Measurements from ENCODE around the gene FOXA1. TPM values are rescaled to one million over a fixed set of nuclear protein-coding genes. Genes with fewer than 3 reads are reported as not detected.

The FOXA1 gene
- total and polyA plus RNA-seq, 10 donors: not detected

- Histone ChIP-seq H3K27ac (no peak overlapping the region), H3K4me1 (peaks cover 0 to 10% (median 4%) of the 10 kb centered on the region in 6 donors), H3K36me3 (no peaks in the 10 kb centered on the region), H3K27me3 (replicated peaks in 1 of 7) (peaks cover 5 to 37% (median 15%) of the 10 kb centered on the region in 7 donors), H3K9me3 (peaks cover 0 to 10% (median 0%) of the 10 kb centered on the region in 8 donors), H3K4me3 (no peak overlapping the region)
- TF ChIP-seq POLR2A (IDR thresholded peaks at IDR 0.05) (no peak), CTCF (IDR thresholded peaks at IDR 0.05 in 8 of 11, conservative IDR thresholded peaks at IDR 0.05 in 3 of 11) (no peak), POLR2AphosphoS5 (IDR thresholded peaks at IDR 0.05) (no peak)
- DNase-seq: no peak
- 46 to 48% (median 47%) methylated on average over 9 of the region's 9 CpGs for WGBS, 5 donors
- intact Hi-C loops (cut with DNase I; ENCODE audit: low total_unique reads): no loop called here
Observed at GRCh38 chr14:37579274-37579673, 15.8 kb downstream of the FOXA1 start.

GRCh38 chr14:37573356-37573755, 21.7 kb downstream of the FOXA1 start:
- no peak for TF ChIP-seq CTCF (IDR thresholded peaks at IDR 0.05 in 8 of 11, conservative IDR thresholded peaks at IDR 0.05 in 3 of 11)
- no peak for TF ChIP-seq POLR2AphosphoS5 (IDR thresholded peaks at IDR 0.05)
- TF ChIP-seq POLR2A (IDR thresholded peaks at IDR 0.05): no peak
- Histone ChIP-seq H3K4me1 (no peaks in the 10 kb centered on the region), H3K27me3 (replicated peaks in 1 of 7) (no peaks in the 10 kb centered on the region), H3K36me3 (no peaks in the 10 kb centered on the region), H3K27ac (no peak overlapping the region), H3K9me3 (peaks cover 0 to 12% (median 0%) of the 10 kb centered on the region in 8 donors), H3K4me3 (no peak overlapping the region)
- 61 to 82% (median 78%) methylated on average over 2 of the region's 2 CpGs for WGBS, 5 donors
- intact Hi-C loops (cut with DNase I; ENCODE audit: low total_unique reads): no loop called here
- no peak for DNase-seq

GRCh38 chr14:37571391-37571790, 23.7 kb downstream of the FOXA1 start:
- DNase-seq: no peak
- Histone ChIP-seq H3K4me3 (no peak overlapping the region), H3K27me3 (replicated peaks in 1 of 7) (no peaks in the 10 kb centered on the region), H3K36me3 (no peaks in the 10 kb centered on the region), H3K27ac (no peak overlapping the region), H3K9me3 (peaks cover 0 to 12% (median 0%) of the 10 kb centered on the region in 8 donors), H3K4me1 (no peaks in the 10 kb centered on the region)
- 78 to 93% (median 90%) methylated on average over 4 of the region's 4 CpGs for WGBS, 5 donors
- intact Hi-C loops (cut with DNase I; ENCODE audit: low total_unique reads): no loop called here
- TF ChIP-seq POLR2A (IDR thresholded peaks at IDR 0.05) (no peak), POLR2AphosphoS5 (IDR thresholded peaks at IDR 0.05) (no peak), CTCF (IDR thresholded peaks at IDR 0.05 in 8 of 11, conservative IDR thresholded peaks at IDR 0.05 in 3 of 11) (no peak)

GRCh38 chr14:37569729-37570128, 25.3 kb downstream of the FOXA1 start:
- H3K9me3 ChIP-seq: peaks cover 0 to 12% (median 0%) of the 10 kb centered on the region in 8 donors
- H3K4me1 ChIP-seq: no peaks in the 10 kb centered on the region
- TF ChIP-seq POLR2A (IDR thresholded peaks at IDR 0.05) (no peak), POLR2AphosphoS5 (IDR thresholded peaks at IDR 0.05) (no peak), CTCF (IDR thresholded peaks at IDR 0.05 in 8 of 11, conservative IDR thresholded peaks at IDR 0.05 in 3 of 11) (no peak)
- DNase-seq: no peak
- H3K27me3 ChIP-seq (replicated peaks in 1 of 7): no peaks in the 10 kb centered on the region
- no peak overlapping the region for H3K4me3 ChIP-seq
- intact Hi-C loops (cut with DNase I; ENCODE audit: low total_unique reads): no loop called here
- H3K36me3 ChIP-seq: no peaks in the 10 kb centered on the region
- WGBS, 5 donors: 79 to 93% (median 89%) methylated on average over 7 of the region's 7 CpGs
- no peak overlapping the region for H3K27ac ChIP-seq

All from spleen (tissue), 11 donors.